GM21825 (cell line): ENCODE results near the gene CMTM3.
"Not testable (repeated sequence)": the region's sequence is repeated elsewhere in the genome, so short reads cannot be mapped to it uniquely, and the experiment has no call there.

ENCODE experiments used
- ATAC-seq: cut with Tn5 transposase; IDR thresholded peaks from one replicate; pipeline ENCODE4 v1.9.1; 2021; ENCODE audit warnings: mild to moderate bottlenecking, moderate library complexity; ENCODE audit not compliant: unreplicated experiment

Gene CMTM3

GRCh38 chr16:66660422-66661209, 56.1 kb downstream of the CMTM3 start:
- no peak for ATAC-seq

GRCh38 chr16:66661210-66661560, 56.7 kb downstream of the CMTM3 start:
- no peak for ATAC-seq

GRCh38 chr16:66661671-66662346, 57.3 kb downstream of the CMTM3 start:
- not testable (repeated sequence) for ATAC-seq

- ATAC-seq = no peak
Observed at GRCh38 chr16:66662445-66663194, 58.1 kb downstream of the CMTM3 start.
